ENCODE results near the gene MSANTD3. TPM values are rescaled to one million over a fixed set of nuclear protein-coding genes. Genes with fewer than 3 reads are reported as not detected.

MSANTD3 gene
- polyA plus RNA-seq, 3 donors, result 21.3 to 22.8 (median 21.8) TPM

- DNase-seq (ENCODE audit: extremely low read depth in 1 of 11, low read depth in 9 of 11, low spot score in 4 of 11), result no peak
Measured at GRCh38 chr9:100445903-100446549, 19.1 kb downstream of the MSANTD3 start.

GRCh38 chr9:100447041-100447440, 20.1 kb downstream of the MSANTD3 start:
- no peak for DNase-seq (ENCODE audit: extremely low read depth in 1 of 11, low read depth in 9 of 11, low spot score in 4 of 11)

DNA sequence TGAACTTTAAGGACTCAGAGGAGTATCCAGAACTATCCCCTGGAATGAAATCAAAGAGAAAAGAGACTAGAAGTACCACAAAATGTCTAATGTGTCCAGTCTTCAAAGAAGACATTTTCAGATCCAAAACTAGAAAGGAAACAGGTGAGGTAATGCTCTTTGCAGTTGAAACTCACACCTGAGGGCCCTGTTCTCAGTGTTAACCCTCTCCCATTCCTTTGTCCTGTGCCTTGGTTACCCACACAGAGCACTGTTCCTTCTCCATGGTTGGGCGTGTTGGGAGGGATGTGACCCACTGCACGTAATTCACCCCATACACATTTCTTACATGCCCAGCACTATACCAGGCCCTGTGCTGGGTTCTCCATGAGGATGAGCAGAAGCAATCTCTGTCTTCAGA, 21.3 kb downstream of the MSANTD3 start:
- no peak for DNase-seq (ENCODE audit: extremely low read depth in 1 of 11, low read depth in 9 of 11, low spot score in 4 of 11)

DNA sequence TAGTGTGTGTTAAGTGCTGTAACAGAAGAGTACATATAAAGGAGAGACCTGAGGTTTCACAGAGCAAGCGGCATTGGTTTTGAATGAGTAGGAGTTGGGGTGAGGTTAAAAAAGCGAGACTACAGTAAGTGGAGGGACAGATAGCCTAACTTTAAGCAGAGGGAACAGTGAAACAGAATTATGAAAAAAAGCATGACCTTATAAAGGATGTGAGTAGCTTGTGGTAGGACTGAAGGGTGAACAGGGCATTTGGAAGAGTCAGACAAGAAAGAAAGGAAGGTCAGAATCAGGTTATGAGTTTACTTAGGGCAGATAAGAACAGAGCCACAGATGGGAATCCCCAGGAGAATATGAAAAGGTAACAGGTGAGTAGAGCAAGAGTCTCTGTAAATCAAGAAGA, 22.5 kb downstream of the MSANTD3 start:
- no peak for DNase-seq (ENCODE audit: extremely low read depth in 1 of 11, low read depth in 9 of 11, low spot score in 4 of 11)

DNA sequence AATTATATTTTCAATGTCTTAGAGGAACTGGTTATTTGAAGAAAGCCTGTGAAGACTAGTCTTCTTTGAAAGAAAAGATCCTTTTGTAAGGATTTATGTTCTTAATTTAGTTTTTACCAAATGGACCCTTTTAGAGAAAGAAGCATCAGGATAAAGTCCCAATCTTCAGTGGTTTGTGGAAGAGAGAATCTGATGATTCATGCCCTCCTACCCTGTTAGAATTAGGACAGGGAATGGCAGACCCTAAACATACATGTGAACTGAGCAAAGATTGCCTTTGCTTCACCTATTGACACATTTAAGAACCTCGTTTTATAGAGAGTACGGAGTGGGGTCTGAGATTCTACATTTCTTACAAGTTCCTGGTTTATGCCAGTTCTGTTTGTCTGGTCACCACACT, 26.0 kb downstream of the MSANTD3 start:
- no peak for DNase-seq (ENCODE audit: extremely low read depth in 1 of 11, low read depth in 9 of 11, low spot score in 4 of 11)

- no peak for DNase-seq (ENCODE audit: extremely low read depth in 1 of 11, low read depth in 9 of 11, low spot score in 4 of 11)
Measured at GRCh38 chr9:100455470-100455869, 28.5 kb downstream of the MSANTD3 start.

- DNase-seq (ENCODE audit: extremely low read depth in 1 of 11, low read depth in 9 of 11, low spot score in 4 of 11), result no peak
Measured at GRCh38 chr9:100457517-100457916, 30.6 kb downstream of the MSANTD3 start.

DNA sequence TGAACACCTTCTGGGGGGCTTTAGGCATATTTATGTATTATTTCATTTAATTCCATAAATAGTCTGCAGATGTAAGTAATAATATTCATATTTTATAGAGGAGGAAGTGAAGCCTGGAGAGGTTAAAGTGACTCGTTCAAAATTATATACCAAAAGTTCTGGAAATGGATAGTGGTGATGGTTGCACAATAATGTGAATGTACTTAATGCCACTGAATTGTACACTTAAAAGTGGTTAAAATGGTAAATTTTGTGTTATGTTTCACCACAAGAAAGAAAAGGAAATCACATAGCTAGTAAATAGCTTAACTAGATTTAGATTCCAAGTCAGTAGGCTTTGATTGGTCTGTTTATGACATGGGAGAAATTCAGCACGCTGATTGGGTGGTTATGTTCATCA, 33.0 kb downstream of the MSANTD3 start:
- no peak for DNase-seq (ENCODE audit: extremely low read depth in 1 of 11, low read depth in 9 of 11, low spot score in 4 of 11)

- DNase-seq (ENCODE audit: extremely low read depth in 1 of 11, low read depth in 9 of 11, low spot score in 4 of 11), result no peak
Measured at GRCh38 chr9:100465274-100465673, 38.3 kb downstream of the MSANTD3 start.

- DNase-seq (ENCODE audit: extremely low read depth in 1 of 11, low read depth in 9 of 11, low spot score in 4 of 11), result no peak
Measured at GRCh38 chr9:100465761-100466160, 38.8 kb downstream of the MSANTD3 start.

- DNase-seq (ENCODE audit: extremely low read depth in 1 of 11, low read depth in 9 of 11, low spot score in 4 of 11), result no peak
Measured at GRCh38 chr9:100466171-100466828, 39.4 kb downstream of the MSANTD3 start.

DNA sequence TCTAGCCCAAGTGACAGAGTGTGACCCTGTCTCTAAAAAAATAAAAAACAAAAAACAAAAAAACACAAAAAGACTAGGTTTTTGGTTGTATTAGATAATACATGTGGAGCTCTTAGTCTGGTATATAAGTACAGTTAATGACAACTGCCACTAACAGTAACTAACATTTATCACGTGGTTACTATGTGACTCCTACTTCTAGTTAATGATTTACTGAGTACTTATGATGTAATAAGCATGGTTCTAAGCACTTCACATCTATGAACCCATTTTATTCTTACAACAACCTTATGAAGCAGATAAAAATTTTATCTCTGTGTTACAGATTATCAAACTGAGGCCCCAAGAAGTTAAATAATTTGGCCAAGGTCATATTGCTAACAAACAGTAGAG, 39.9 kb downstream of the MSANTD3 start:
- no peak for DNase-seq (ENCODE audit: extremely low read depth in 1 of 11, low read depth in 9 of 11, low spot score in 4 of 11)

DNA sequence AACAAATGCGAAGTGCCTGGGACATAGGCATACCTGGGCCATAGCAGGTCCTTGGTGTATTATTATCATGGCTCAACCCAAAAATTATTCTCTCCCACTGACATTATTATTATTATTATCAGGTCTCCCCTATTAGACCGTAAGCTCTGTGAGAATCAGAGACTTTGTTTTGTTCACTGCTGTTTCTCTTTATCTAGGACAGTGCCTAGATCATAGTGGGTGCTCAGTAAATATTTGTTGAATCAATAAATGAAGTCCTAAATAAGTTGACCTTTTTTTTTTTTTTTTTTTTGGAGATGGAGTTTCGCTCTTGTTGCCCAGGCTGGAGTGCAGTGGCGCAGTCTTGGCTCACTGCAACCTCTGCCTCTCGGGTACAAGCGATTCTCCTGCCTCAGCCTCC, 41.1 kb downstream of the MSANTD3 start:
- DNase-seq (ENCODE audit: extremely low read depth in 1 of 11, low read depth in 9 of 11, low spot score in 4 of 11), result no peak

DNA sequence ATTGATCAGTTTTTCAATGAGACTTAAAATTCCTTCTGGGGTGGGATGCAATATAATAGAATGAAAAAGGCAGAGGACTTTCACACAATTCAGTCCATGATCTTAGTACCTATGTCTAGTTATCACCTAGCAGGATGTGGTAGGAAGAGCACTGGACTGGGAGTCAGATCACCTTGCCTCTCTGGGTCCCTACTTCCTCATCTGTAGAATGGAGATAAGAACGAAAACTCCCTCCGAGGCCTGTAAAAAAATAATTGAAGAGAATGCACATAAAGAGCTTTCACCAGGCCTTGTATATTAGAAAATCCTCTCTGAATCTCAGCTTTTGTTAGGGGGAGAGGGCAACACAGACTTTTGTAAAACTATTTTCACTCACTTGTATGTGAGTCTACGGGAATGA, 45.3 kb downstream of the MSANTD3 start:
- DNase-seq (ENCODE audit: extremely low read depth in 1 of 11, low read depth in 9 of 11, low spot score in 4 of 11), result no peak

- peak in 9 of 11 donors; percentile 38 to 74 (median 62) for DNase-seq (ENCODE audit: extremely low read depth in 1 of 11, low read depth in 9 of 11, low spot score in 4 of 11)
Measured at GRCh38 chr9:100472788-100473275, 45.9 kb downstream of the MSANTD3 start, which contains the start of gene TMEFF1. Gene TMEFF1 (plus strand): TSS chr9:100473149. CDS start chr9:100473545, 396 bp downstream.

- peak in 8 of 11 donors; percentile 23 to 49 (median 36) for DNase-seq (ENCODE audit: extremely low read depth in 1 of 11, low read depth in 9 of 11, low spot score in 4 of 11)
Measured at GRCh38 chr9:100473276-100474081, 46.5 kb downstream of the MSANTD3 start.

- peak in 4 of 11 donors; percentile 4 to 12 (median 8) for DNase-seq (ENCODE audit: extremely low read depth in 1 of 11, low read depth in 9 of 11, low spot score in 4 of 11)
Measured at GRCh38 chr9:100474082-100474923, 47.4 kb downstream of the MSANTD3 start.

- no peak for DNase-seq (ENCODE audit: extremely low read depth in 1 of 11, low read depth in 9 of 11, low spot score in 4 of 11)
Measured at GRCh38 chr9:100474924-100475276, 48.0 kb downstream of the MSANTD3 start.

DNA sequence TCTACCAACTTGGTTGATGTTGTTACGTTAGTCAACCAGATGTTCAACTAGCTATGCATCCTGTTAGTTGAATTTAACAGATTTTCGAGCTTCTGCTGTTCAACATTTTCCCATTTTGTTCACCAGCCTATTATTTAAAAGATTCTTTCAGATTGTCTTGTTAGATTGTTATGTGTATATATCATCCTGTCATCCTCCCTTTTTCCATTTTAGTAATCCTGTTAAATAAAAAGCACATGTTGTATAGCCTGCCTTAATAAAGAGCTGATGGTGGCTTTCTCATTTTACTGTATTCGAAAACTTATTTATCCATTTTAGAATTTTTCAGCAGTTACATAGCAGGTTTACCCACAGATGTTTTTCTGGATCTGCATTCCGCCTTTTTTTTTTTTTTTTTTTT, 50.3 kb downstream of the MSANTD3 start:
- no peak for DNase-seq (ENCODE audit: extremely low read depth in 1 of 11, low read depth in 9 of 11, low spot score in 4 of 11)
